GM18498 (cell line): Measurements from ENCODE around the gene ACACA.

Experiments
- ATAC-seq: cut with Tn5 transposase; IDR thresholded peaks from one replicate; pipeline ENCODE4 v1.9.1; 2021; ENCODE audit warnings: mild to moderate bottlenecking, moderate library complexity; ENCODE audit not compliant: unreplicated experiment

ACACA gene

DNA sequence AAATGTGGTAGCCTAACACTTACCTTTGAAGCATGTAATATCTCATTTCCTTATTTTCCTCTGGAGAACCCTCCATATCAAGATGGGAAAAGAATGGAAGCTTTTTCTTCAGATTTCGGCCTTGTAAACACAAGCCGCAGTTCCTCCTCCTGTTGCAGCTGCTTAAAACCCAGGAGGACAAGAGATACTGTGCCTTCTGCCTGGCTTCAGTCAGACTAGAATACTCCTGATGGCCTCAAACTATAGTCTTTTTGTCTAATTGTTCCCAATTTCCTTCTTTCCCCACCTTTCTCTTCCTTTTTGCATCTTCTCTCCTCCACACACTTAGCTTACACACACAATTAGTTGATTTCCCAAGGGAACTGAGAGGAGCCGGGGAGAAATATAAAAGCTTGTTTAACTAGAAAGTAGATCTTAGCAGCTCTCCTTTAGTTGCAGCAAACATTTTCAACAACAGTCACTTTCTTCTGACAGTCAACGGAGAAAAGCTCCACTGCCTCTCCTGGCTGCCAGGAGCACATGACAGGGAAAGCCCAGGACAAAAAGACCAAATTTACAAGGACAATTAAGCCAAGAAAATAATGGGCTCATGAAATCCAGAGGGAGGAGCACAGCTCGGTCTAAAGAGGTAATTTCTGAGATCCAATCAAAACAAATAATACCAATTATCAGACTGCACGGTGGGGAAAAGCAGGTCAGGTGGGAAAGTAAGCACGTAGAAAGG, 107.2 kb downstream of the ACACA start:
- ATAC-seq = no peak

DNA sequence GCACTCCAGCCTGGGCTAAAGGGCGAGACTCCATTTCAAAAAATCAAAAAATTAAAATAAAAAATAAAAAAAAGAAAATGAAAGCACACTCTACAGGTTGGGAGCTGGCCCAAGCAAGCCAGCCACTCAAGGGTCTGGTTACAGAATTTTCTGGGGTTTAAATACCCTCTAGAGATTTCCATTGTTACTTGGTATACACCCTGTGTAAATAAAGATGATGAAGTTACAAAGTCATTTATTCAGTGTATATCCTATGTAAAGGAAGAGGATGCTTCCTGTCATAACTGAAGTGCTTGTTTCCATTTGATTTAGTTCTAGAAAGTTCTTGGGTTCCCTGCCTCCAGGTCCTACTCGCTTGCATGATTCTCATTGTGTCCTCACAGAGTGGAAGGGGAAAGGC, 110.7 kb downstream of the ACACA start:
- ATAC-seq = no peak

DNA sequence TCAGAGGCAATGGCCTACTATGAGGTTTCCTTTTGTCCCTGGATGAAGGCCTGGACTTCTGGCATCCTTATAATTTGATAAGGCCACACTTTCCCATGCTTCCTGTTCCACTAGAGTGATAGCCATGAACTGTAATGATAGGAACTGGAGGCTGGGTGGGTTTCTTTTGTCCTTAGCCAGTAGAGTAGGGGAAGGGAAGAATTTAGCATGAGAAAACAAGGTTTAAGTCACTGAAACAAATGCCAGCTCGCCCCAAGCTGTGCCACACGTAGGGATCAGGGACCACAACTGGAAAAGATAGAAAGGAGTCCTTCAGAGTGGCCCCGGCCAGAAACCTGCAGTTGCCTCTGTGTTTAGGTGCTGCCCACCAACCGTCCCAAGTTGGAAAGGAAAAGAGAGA, 111.7 kb downstream of the ACACA start:
- ATAC-seq = no peak

DNA sequence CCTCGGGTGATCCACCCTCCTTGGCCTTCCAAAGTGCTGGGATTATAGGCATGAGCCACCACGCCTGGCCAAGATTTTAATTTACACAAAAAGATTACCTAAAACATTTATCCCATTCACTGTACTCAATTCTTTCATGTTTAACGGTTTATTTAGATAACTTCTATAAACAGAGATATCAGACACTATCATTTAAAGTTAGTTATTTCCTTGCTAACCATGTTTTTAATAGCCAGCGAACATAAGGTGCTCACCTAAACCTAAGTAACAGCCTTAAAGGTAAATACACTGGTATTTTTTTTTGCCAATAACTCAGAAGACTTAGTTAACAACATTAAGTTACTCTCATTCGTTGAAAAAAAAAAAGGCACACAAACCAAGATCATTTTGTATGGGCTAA, 112.9 kb downstream of the ACACA start:
- no peak for ATAC-seq

DNA sequence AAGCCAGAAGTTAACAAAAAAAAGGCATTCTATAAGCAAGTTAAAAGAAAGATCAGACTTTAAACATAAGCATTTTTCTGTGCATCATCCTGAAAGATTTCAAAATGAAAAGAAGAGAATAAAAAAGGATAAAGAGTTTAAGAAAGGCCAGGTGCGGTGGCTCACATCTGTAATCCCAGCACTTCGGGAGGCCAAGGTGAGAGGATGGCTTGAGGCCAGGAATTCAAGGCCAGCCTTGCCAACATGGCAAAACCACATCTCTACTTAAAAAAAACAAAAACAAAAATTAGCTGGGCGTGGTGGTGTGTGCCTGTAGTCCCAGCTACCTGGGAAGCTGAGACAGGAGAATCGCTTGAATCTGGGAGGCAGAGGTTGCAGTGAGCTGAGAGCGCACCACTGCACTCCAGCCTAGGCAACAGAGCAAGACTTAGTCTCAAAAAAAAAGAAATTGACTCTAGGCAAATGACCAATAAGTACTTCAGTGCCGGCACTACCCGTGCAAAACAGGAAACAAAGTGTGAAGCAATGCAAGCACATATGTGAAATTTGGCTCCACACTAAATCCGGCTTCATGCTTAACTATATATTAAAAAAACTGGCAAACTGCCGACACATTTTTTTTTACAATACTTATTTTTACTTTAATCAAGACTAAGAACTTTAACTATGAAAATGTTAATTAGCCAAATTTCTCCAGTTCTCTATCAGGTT, 114.1 kb downstream of the ACACA start:
- no peak for ATAC-seq

DNA sequence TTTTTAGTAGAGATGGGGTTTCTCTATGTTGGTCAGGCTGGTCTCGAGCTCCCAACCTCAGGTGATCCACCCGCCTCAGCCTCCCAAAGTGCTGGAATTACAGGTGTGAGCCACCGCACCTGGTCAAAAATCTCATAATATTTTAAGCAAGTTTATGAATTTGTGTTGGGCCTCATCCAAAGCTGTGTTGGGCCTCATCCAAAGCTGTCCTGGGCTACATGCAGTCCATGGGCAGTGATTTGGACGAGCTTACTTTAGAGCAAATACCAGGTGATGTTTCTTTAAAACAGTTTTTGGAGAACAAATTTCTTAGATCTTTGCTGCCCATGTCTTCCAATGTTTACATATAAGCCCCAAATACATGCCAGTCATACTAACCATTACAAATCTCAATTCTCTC, 115.3 kb downstream of the ACACA start:
- ATAC-seq = no peak

DNA sequence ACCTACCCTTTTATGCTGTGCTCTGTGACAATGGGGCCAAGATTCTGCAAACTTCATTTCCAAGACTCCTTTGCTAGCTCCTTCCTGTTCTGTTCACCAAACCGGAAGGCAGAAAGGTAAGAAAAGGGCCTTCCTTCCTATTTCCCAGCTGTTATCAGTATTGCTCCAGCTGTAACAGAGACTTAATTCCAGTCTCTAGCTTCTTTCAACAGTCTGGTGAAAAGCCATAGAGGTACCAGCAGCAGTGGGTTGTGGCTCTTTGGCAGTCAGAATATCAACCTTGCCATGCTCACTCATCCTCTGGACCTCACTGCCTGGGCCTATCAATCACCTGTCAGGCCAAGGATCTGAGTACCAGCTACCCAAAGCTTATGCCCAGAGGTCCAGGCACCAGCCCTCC, 120.2 kb downstream of the ACACA start:
- ATAC-seq = no peak

DNA sequence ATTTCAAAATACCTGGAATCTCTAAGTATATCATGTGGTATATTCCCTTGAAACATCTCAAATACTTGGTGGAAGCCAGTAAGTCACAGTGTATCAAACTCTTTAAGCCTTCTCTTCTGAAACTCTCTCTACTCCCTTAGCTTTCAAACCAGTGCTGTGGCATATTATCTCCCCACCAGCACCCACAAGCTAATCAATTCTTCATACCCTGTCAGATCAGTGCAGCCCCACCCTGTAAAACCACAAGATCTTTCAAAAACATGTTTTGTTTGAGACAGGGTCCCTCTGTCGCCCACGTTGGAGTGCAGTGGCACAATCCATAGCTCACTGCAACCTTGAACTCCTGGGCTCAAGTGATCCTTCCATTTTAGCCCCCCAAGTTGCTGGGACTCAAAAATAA, 122.4 kb downstream of the ACACA start:
- ATAC-seq = no peak

DNA sequence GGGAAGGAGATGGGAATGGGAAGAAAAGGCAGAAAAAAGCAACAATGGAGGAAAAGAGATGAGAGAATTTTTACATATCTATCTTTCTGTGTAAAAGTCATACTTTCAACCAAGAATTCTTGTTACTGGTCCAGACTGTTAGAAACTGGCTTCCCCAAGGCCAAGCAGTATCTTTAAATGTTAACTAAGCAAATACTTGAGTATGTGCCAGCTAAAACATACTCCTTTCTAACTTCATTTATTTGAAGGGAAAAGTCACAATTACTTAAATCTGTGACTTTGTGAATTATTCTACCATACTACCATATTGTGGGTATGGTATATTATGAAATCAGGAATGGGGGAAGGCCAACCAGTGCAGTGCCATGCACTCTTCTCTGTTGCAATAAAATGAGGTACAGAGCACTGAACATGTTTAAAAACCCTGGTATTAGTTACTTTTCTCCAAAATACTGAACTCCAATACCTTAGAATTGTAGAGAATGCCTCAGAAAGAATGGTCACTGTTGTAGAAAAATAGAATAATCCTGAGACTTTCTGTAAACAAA, 123.1 kb downstream of the ACACA start:
- ATAC-seq = no peak

DNA sequence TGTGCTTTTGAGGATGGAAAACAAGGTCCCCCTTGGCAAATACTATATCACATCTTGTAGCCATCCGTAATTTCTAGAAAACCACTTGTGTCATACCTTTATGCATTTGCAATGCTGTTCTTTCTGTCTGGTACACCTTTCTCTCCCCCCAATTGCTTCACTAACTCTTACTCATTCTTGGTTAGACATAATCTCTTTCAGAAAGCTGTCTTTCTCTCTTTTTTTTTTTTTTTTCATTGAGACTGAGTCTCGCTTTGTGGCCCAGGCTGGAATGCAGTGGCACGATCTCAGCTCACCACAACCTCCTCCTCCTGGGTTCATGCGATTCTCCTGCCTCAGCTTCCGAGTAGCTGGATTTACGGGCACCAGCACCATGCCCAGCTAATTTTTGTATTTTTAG, 125.8 kb downstream of the ACACA start:
- ATAC-seq = no peak

DNA sequence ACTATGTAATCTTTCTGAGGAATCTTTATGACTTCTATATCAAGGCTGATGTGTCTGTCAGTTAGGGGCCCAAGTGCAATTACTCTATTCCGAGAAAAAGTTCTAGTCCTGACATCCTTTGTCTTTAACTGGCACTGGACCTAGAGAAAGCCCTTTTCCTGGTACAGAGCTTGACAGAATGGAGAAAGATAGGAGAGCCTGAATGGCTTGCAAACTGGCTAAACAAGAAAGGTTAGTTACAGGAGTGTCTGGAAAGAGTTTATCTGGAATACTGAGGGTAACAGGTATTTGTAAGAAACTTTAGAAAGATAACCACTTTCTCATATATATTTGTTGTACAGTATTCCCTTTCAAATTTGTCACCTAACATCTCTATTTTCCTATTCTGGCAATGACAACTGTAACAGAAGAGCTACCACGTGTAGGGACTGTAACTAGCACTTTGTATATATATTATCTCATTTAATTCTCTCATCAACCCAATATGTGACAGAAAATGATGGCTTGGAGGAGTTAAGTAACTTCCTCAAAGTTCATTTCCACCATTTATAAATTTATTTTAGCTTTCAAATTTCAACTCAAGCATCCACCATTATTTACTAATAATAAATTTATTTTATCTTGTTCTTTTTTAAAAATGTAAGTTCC, 128.3 kb downstream of the ACACA start:
- ATAC-seq = no peak

DNA sequence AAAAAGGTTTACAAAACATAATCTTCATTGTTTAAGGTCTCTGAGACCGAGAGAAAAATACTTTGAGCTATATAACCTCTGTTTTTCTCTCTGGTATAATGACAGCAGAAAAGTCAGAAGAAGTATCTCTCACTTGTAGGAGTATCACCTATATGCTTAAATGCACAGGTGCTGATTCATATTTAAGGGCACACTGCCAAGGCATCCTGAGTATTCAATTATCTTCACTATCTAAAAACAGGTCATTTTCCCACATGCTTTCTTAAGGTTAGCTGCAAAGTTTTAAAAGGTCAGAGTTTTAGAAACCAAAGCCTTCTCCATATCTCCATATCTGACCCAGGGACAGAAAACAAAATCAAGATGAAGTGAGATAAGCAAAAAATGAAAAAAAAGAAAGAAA, 130.2 kb downstream of the ACACA start:
- no peak for ATAC-seq

DNA sequence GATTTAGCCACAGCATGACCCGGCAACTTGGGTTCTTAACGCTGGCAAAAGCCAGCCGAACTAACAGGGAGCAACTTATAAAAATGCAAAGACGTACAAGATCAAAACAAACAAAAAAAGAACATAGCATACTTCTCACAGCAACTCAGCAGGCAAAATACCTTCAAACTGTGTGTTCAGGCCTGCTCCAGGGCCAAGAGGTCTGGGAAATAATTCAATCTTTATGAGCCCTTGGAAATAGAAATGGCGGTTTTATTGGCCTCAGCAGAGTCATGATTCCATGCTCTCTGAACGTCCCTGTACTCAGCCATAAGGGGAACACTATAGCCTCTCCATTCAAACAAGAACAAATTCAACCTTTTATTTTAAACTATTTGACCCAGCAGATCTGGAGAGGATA, 132.2 kb downstream of the ACACA start:
- ATAC-seq = no peak

DNA sequence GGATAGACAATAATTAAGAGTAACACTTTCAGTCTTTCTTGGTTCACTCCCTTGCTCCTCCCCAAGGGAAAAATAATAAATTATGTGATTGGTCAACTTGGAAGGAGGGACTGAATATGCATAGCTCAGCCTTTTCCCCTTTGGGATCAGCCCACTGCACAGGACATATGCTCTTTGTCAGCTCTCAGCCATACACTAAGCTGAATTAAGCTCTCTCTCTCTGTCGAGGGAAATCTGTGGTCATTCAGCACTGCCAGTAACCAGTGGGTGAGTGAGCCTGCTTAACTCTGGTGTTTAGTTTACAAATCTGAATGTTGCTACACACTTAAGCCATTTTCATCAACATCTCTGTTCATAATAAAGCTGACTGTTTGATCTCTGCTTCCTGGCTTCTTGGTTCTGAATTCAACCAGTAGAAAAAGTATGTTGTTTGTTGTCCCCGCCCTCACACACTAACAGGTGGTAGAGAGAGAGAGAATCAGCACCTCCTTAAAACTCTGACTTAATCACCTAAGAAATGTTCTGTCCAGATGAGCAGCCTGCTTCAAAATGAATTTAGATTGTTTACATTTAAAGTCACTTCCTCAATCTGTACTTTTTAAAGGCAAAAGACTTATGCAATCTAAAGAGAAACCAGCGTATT, 133.1 kb downstream of the ACACA start:
- no peak for ATAC-seq

DNA sequence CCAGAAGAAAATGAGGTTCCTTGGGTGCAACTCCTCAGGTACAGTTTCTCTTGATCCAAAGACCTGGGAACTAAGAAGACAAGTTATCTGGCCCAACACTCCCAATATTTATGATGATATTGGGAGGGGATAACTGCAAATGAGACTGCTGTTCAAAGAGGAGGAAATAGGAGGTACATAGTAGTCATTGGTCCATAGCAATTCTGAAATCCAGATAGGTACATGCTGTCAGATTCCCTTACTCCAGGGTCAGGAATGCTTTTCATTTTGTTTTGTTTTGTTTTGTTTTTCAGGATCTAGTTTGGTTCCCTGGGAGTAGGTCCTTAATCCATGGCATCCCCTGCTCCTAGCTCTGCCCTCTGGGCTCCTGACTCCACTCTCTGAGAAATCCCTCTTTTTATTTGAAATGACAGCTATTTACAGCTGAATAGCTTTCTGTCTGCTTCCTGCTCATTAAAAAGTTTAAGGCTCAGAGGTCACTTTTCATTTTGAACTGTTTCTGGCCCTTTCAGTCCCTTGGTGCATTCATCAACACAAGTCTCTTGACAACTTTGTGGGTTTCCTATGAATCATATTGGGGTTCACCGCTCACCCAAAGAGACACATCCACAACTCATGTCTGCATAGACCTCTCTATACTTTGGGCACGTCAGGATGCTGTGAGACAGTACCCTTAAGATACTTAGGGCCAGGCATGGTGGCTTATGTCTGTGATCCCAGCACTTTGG, 141.0 kb downstream of the ACACA start:
- no peak for ATAC-seq

DNA sequence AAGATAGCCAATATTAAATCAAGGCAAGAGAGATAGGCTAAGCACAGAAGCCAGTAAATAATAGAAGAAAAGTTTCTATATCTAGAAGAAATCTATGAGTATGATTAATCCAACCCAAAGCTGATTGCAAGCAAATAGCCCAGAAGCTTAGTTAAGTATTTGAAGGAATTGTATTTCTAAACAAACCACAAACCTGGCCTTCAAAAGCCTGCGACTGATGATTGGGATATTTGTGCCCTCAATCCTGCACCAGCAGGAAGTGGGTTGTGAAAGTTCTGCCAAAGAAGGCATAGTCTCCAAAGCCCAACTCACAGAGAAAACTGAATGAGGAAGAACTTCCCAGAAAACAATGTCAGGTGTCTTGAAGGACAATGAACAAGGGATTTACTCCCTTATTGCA, 145.3 kb downstream of the ACACA start:
- no peak for ATAC-seq

DNA sequence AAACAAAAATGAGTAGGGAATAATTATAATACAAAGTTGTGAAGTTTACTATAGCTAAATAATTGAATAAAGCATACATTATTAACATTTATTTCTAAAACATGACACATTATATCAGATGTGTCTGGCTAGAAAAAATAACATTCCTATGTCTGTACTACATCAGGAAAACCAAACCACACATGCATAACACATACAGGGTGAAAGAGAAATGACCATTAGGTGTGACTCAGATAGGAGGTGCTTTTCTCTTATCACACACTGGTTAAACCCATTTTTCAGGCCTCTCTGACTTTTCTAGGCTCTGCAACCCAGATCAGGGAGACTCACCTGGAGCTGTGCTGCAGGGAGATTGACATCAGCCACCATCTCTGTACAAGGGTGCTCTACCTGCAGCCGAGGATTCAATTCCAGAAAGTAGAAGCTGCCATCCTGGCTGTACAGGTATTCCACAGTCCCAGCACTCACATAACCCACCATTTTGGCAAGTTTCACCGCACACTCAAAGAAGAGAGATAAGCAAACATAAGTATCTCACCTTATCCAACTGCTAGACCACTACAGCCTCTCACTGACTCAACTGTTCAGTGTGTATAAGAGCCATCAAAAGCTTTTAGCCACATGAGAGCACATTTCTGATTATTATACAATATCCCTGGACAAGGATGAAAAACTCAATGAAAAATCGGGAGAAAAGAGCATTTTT, 147.5 kb downstream of the ACACA start:
- no peak for ATAC-seq

DNA sequence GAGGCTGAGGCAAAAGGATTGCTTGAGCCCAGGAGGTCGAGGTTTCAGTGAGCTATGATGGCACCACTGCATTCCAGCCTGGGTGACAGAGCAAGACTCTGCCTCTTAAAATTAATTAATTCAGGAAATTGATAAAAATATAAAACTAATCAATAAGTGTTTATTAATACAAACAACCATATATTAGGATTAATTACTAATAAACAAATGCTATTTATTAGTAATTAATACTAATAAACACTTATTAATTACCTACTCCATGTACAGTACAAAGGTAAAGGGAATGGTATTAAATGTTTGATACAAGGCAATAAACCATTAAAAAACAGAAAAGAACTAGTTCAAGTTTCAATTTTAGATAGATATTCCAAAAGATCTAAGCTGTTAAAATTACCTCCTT, 150.0 kb downstream of the ACACA start:
- no peak for ATAC-seq

DNA sequence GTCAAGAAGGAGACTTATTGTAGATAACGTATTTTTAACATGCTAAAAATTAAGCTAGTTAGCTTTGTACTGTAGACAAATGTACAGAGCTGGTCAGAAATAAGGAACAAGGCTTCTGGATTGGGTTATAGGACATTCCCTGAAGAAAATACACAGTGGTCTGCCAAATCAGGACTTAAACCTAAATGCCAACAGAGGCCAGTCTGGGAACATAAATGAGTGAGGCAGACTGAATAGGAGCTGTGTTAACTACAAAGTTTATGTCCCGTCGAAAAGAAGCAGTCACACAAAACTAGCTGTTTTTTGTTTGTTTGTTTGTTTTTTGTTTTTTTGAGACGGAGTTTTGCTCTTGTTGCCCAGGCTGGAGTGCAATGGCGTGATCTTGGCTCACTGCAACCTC, 151.2 kb downstream of the ACACA start:
- no peak for ATAC-seq

DNA sequence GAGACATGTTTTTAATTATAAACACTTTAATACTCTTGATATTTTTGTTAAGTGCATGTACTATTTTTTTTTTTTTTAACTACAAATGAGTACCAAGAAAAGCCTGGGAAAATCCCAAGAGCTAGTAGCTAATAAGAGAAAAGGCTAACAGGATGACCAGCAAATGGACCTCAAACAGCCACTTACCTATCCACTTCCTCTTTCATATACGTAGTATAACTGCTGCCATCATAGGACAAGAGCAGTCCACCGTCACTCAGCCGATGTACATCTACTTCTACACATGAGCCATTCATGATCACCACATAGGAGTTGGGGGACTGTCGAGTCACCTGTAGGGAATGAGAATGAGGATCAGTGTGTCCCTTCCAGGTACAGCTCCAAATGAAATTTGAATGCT, 158.8 kb downstream of the ACACA start:
- no peak for ATAC-seq
